GM15510 (cell line): ENCODE results near the gene PREPL.

ENCODE experiments used
- POLR2A ChIP-seq: IDR thresholded peaks from 3 replicates; pipeline ENCODE4 v1.6.1; 2011; ENCODE audit warnings: borderline replicate concordance; ENCODE audit not compliant: insufficient read length; ENCODE audit errors: extremely low read depth

Gene PREPL

GRCh38 chr2:44290261-44290660 is 71.0 kb downstream of the PREPL start:
- no peak for TF ChIP-seq POLR2A

DNA sequence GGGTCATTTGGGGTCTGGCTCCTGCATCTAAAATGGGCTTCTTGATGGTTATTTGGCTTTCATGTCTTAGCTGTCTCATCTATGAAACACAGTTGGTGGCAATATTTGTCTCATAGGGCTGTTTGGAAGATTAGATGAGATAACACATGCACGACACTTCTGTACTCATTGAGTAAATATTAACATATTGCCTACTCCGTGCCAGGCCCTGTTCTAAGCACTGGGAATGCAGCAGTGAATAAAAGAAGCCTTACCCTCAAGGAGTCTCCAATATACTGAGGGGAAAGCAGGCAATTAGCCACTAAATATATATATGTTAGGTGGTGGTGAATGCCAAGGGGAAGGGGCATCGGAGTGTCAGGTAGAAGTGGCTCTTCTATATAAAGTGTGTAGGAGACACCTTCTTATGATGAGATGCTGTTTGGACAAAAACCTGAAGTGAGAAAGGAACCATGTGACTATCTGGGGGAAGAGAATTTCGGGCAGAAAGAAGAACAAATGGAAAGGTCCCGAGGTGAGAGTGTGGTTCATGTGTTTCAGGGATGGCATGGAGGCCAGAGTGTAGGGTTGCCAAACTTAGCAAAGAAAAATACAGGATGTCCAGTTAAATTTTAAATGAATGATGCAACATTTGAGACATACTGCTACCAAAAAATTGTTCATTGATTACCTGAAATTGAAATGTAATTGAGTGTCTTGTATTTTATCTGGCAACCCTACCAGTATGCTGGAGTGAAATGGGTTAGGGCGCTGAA is 74.2 kb downstream of the PREPL start:
- no peak for TF ChIP-seq POLR2A

DNA sequence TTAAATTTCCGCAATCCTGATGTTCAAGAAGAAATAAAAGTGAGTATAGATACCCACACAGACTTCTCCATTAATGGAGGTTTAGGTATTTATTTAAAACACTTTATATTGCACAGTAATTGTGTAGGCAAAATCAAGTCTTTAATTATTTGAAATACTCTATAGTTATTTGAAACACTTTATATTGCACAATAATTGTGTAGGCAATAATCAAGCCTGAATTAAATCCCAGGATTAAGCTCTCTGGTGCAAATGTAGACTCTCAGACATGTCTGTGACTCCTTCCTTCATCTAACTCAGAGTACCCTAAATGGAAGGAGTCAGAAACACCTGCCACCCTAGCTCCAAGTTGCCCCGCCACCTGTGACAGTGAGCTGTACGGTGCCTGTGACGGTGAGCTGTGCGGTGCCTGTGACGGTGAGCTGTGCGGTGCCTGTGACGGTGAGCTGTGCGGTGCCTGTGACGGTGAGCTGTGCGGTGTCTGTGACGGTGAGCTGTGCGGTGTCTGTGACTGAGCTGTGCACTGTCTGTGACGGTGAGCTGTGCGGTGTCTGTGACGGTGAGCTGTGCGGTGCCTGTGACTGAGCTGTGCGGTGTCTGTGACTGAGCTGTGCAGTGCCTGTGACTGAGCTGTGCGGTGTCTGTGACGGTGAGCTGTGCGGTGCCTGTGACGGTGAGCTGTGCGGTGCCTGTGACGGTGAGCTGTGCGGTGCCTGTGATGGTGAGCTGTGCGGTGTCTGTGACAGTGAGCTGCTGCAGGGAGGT is 75.0 kb downstream of the PREPL start:
- TF ChIP-seq POLR2A: no peak

GRCh38 chr2:44285174-44285573 is 76.1 kb downstream of the PREPL start:
- no peak for TF ChIP-seq POLR2A

GRCh38 chr2:44283116-44283666 is 78.1 kb downstream of the PREPL start:
- no peak for TF ChIP-seq POLR2A

DNA sequence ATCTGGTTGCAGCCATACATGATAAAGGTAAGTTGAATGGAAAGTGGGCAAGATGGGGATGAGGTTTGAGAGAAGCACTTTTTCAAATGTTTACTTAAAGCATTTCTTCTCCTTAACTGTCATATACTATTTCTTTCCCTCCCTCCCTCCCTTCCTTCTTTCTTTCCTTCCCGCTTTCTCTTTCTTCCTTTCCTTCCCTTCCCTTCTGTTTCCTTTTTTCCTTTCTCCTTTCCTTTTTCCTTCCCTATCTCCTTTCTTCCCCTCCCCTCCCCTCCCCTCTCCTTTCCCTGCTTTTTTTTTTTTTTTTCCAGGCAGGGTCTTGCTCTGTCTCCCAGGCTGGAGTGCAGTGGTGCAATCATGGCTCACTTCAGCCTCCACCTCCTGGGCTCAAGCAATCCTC is 80.4 kb downstream of the PREPL start:
- no peak for TF ChIP-seq POLR2A

GRCh38 chr2:44277541-44277940 is 83.8 kb downstream of the PREPL start:
- no peak for TF ChIP-seq POLR2A

DNA sequence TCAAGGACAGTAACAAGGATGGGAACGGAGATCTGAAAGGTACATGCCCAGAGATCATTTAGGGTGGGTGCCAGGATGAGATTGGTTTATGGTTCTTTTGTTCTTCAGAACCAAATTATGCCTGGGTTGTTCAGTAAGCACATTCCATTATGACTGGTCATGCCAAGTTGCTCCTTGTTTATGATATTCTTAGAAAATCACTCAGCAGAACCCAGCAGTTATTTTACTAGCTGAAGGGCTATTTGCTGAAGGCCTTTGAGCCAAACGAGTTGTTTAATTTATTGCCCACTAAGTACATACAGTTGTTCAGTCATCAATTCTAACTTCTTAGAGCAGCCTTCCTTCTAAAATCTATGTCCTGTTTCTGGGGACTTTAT is 85.4 kb downstream of the PREPL start:
- TF ChIP-seq POLR2A: no peak

DNA sequence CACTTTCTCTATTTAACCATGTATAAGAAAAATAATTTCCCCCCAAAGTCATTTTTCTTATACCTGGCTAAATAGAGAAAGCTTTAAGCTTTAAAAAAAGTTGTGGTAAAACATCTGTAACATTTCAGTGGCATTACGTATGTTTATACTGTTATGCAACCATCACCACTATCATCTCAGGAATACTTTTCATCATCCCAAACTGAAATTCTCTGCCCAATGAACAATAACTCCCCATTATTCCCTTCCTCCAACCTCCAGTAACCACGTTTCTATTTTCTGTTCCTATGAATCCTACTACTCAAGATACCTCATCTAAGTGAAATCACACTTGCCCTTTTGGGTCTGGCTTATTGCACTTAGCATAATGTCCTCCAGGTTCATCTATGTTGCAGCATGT is 87.7 kb downstream of the PREPL start:
- TF ChIP-seq POLR2A: no peak

DNA sequence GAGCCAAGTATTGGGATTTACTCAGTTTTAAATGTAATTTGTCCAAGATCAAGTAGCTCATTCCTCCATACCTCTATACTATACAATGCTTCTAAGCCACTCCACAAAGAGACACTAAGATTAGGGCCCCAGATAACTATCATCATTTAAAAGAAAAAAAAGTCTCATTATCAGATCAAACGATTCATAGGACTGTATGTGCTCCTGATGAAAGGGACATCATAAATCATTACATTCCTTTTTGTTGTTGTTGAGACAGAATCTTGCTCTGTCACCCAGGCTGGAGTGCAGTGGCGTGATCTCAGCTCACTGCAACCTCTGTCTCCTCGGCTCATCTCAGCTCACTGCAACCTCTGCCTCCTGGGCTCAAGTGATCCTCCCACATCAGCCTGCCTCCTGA is 88.2 kb downstream of the PREPL start:
- no peak for TF ChIP-seq POLR2A

DNA sequence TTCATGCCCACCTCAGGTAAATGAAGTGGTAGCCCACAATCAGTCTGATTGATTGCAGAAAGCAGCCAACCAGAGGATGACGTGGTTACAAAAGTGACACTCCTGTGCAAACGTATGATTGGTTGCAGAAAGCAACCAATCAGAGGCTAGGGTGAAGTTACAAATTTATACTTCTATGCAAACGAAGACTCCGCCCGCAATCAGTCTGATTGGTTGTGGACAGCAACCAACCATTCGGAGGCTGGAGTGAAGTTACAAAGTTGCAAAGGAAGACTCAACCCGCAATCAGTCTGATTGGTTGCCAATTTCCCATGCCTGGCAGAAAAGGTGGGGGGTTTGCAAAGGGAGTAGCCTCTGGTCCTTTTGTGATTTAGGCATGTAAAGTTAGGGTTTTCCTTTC is 90.0 kb downstream of the PREPL start:
- no peak for TF ChIP-seq POLR2A

DNA sequence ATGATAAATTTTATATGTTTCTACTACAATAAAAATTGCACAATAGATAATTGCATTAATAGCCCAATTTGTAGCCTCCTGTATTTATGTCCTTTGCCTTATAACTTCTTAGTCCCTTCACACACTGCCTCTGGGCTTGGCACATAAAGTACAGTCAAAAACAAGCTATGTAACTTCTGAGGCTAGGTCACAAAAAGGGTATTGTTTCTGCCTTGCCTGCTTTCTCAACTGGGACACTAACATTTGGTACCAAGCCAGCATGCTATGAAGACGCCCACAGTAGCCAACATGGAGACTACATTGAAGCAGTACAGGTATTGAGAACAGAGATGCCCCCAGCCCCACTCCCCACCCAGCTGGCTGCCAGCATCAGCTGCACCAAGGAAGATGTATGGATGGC is 91.5 kb downstream of the PREPL start:
- TF ChIP-seq POLR2A: no peak

GRCh38 chr2:44267796-44268648 is 93.3 kb downstream of the PREPL start:
- no peak for TF ChIP-seq POLR2A
